ENCODE data around the gene SUGT1.
"Not testable (repeated sequence)": the region's sequence is repeated elsewhere in the genome, so short reads cannot be mapped to it uniquely, and the experiment has no call there.

The SUGT1 gene

GRCh38 chr13:52617070-52618060 lies 35.3 kb upstream of the SUGT1 start:
- no peak for TF ChIP-seq CTCF (conservative IDR thresholded peaks at IDR 0.05; ENCODE audit: control insufficient read depth, insufficient read depth, low read depth, low read length)
- H3K4me3 ChIP-seq (ENCODE audit: control insufficient read depth, low read depth, low read length): peak overlapping the region; percentile 95
- peak; percentile 85 for DNase-seq (ENCODE audit: low read depth)

- DNase-seq (ENCODE audit: low read depth); H3K4me3 ChIP-seq (ENCODE audit: control insufficient read depth, low read depth, low read length): not testable (repeated sequence)
Observed at GRCh38 chr13:52631083-52631690, 21.4 kb upstream of the SUGT1 start.

GRCh38 chr13:52638666-52639328 lies 13.8 kb upstream of the SUGT1 start:
- TF ChIP-seq CTCF (conservative IDR thresholded peaks at IDR 0.05; ENCODE audit: control insufficient read depth, insufficient read depth, low read depth, low read length): no peak
- DNase-seq (ENCODE audit: low read depth): no peak
- H3K4me3 ChIP-seq (ENCODE audit: control insufficient read depth, low read depth, low read length): no peak overlapping the region

- H3K4me3 ChIP-seq (ENCODE audit: control insufficient read depth, low read depth, low read length): no peak within 1 kb of the TSS
- TF ChIP-seq CTCF (conservative IDR thresholded peaks at IDR 0.05; ENCODE audit: control insufficient read depth, insufficient read depth, low read depth, low read length): no peak
- DNase-seq (ENCODE audit: low read depth): no peak
Observed at GRCh38 chr13:52642131-52642530, 10.5 kb upstream of the SUGT1 start, which contains the start of gene HNRNPA1L2. TSS of gene HNRNPA1L2 (plus strand) at chr13:52642431. CDS start at chr13:52642493, 62 bp downstream.

- no peak overlapping the region for H3K4me3 ChIP-seq (ENCODE audit: control insufficient read depth, low read depth, low read length)
- DNase-seq (ENCODE audit: low read depth): peak; percentile 62
- TF ChIP-seq CTCF (conservative IDR thresholded peaks at IDR 0.05; ENCODE audit: control insufficient read depth, insufficient read depth, low read depth, low read length): no peak
Observed at GRCh38 chr13:52644108-52644507, 8.5 kb upstream of the SUGT1 start.

GRCh38 chr13:52646967-52647366 lies 5.7 kb upstream of the SUGT1 start:
- TF ChIP-seq CTCF (conservative IDR thresholded peaks at IDR 0.05; ENCODE audit: control insufficient read depth, insufficient read depth, low read depth, low read length): no peak
- H3K4me3 ChIP-seq (ENCODE audit: control insufficient read depth, low read depth, low read length): no peak overlapping the region
- no peak for DNase-seq (ENCODE audit: low read depth)

Measured in fibroblast of mammary gland (primary cell).